Suprapubic skin (tissue), 4 donors: ENCODE measurements around the gene NLRP3. TPM values are rescaled to one million over a fixed set of nuclear protein-coding genes. Genes with fewer than 3 reads are reported as not detected.

Experiments
- DNase-seq, 2 donors: peaks; one replicate each; pipeline ENCODE4 v3.0.0-alpha.2; 2019; ENCODE audit warnings: low spot score in 2 of 2
- H3K27ac ChIP-seq: fragments of 200-600 bp; sonication (generic); one replicate; pipeline ENCODE4 v1.5.1; 2019
- H3K27me3 ChIP-seq: fragments of 200-600 bp; sonication (generic); one replicate; pipeline ENCODE4 v1.5.1; 2019
- H3K36me3 ChIP-seq: fragments of 200-600 bp; sonication (generic); one replicate; pipeline ENCODE4 v1.5.1; 2019
- H3K4me1 ChIP-seq: fragments of 200-600 bp; sonication (generic); one replicate; pipeline ENCODE4 v1.5.1; 2019
- H3K4me3 ChIP-seq: fragments of 200-600 bp; sonication (generic); one replicate; pipeline ENCODE4 v1.5.1; 2019; ENCODE audit warnings: mild to moderate bottlenecking
- H3K9me3 ChIP-seq: fragments of 200-600 bp; sonication (generic); one replicate; pipeline ENCODE4 v1.5.1; 2019
- EP300 ChIP-seq: sonication (generic); formaldehyde crosslinking; IDR thresholded peaks from one replicate; pipeline ENCODE4 v1.6.1; 2017; ENCODE audit warnings: antibody characterized with exemption
- POLR2A ChIP-seq, 2 donors: fragments of 450-650 bp; IDR thresholded peaks; one replicate each; pipeline ENCODE4 v1.6.1; 2017; ENCODE audit warnings: antibody characterized with exemption in 2 of 2, mild to moderate bottlenecking in 2 of 2, moderate library complexity in 2 of 2
- POLR2AphosphoS5 ChIP-seq, 3 donors: sonication (generic); formaldehyde crosslinking; IDR thresholded peaks; one replicate each; pipeline ENCODE4 v1.6.1; 2017; ENCODE audit warnings: antibody characterized with exemption in 3 of 3
- WGBS: methylation state at CpG from one replicate; pipeline ENCODE4 v1.1.5; 2018; 5-methylcytosine and 5-hydroxymethylcytosine counted together
- total RNA-seq, 4 donors: library from RNA; depleted of rRNA; stranded (reverse); fragments of >200 nt; gene quantifications; one replicate each; pipeline ENCODE4 v1.1.0, GENCODE V29; 2016
- TF ChIP-seq, protein P1 (sequence below), 2 donors: fragments of 200-600 bp in 1 of 2; fragments of 450-650 bp in 1 of 2; sonication (generic) in 1 of 2; IDR thresholded peaks; one replicate each; pipeline ENCODE4 v1.5.1; 2016 to 2019; ENCODE audit warnings: antibody characterized with exemption in 2 of 2, mild to moderate bottlenecking in 1 of 2, moderate library complexity in 1 of 2

Gene NLRP3
- total RNA-seq, 4 donors from 2014 or later = 0.87 to 1.6 (median 1.3) TPM

GRCh38 chr1:247493106-247493505 lies 77.1 kb downstream of the NLRP3 start:
- WGBS = 30% methylated on average over 1 of the region's 1 CpG
- TF ChIP-seq POLR2A (IDR thresholded peaks at IDR 0.05) (no peak), EP300 (no peak), POLR2AphosphoS5 (IDR thresholded peaks at IDR 0.05) (no peak)
- TF ChIP-seq, protein P1, sequence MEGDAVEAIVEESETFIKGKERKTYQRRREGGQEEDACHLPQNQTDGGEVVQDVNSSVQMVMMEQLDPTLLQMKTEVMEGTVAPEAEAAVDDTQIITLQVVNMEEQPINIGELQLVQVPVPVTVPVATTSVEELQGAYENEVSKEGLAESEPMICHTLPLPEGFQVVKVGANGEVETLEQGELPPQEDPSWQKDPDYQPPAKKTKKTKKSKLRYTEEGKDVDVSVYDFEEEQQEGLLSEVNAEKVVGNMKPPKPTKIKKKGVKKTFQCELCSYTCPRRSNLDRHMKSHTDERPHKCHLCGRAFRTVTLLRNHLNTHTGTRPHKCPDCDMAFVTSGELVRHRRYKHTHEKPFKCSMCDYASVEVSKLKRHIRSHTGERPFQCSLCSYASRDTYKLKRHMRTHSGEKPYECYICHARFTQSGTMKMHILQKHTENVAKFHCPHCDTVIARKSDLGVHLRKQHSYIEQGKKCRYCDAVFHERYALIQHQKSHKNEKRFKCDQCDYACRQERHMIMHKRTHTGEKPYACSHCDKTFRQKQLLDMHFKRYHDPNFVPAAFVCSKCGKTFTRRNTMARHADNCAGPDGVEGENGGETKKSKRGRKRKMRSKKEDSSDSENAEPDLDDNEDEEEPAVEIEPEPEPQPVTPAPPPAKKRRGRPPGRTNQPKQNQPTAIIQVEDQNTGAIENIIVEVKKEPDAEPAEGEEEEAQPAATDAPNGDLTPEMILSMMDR (IDR thresholded peaks at IDR 0.05) = no peak

DNA sequence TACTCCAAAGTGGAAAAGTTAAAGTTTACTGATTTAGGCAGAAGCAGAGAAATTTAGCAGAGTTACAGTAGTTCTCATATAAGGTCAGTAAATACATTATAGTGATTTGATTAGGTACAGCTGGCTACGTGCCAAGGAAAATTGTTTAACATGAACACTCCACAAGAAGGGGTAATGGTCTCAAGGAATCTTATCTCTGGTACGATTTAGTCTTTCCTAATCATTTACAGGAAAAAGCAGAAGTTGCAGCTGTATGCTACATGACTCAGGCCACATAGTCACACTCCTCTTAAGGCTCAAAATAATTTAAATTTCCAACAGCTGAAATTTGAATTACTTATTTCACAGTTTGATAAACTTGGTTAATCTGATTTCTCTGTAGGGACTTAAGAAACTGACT lies 78.8 kb downstream of the NLRP3 start:
- Histone ChIP-seq H3K4me3 (no peak overlapping the region), H3K36me3 (no peaks in the 10 kb centered on the region), H3K9me3 (no peaks in the 10 kb centered on the region), H3K27me3 (peaks cover 10% of the 10 kb centered on the region), H3K27ac (no peak overlapping the region), H3K4me1 (no peaks in the 10 kb centered on the region)
- WGBS = 31% methylated on average over 2 of the region's 2 CpGs
- TF ChIP-seq, protein P1 (IDR thresholded peaks at IDR 0.05) = no peak
- no peak for TF ChIP-seq POLR2AphosphoS5 (IDR thresholded peaks at IDR 0.05)
- no peak for TF ChIP-seq EP300
- no peak for TF ChIP-seq POLR2A (IDR thresholded peaks at IDR 0.05)
- no peak for DNase-seq

More at GRCh38 chr1:247493106-247493505, 77.1 kb downstream of the NLRP3 start:
- Histone ChIP-seq H3K9me3 (no peaks in the 10 kb centered on the region), H3K36me3 (no peaks in the 10 kb centered on the region), H3K27ac (no peak overlapping the region), H3K27me3 (peaks cover 10% of the 10 kb centered on the region), H3K4me3 (no peak overlapping the region), H3K4me1 (no peaks in the 10 kb centered on the region)
- no peak for DNase-seq

GRCh38 chr1:247496581-247497285 lies 80.8 kb downstream of the NLRP3 start:
- WGBS = 54% methylated on average over 10 of the region's 10 CpGs

More at GRCh38 chr1:247496581-247497285, 80.8 kb downstream of the NLRP3 start:
- H3K4me1 ChIP-seq = no peaks in the 10 kb centered on the region
- no peaks in the 10 kb centered on the region for H3K9me3 ChIP-seq
- no peak for DNase-seq
- H3K27me3 ChIP-seq = peaks cover 2% of the 10 kb centered on the region
- TF ChIP-seq EP300 (no peak), POLR2A (IDR thresholded peaks at IDR 0.05) (no peak), POLR2AphosphoS5 (IDR thresholded peaks at IDR 0.05) (no peak)
- TF ChIP-seq, protein P1 (IDR thresholded peaks at IDR 0.05) = no peak
- H3K27ac ChIP-seq = no peak overlapping the region
- H3K36me3 ChIP-seq = no peaks in the 10 kb centered on the region
- H3K4me3 ChIP-seq = no peak overlapping the region

Other genes with a start within 250 kb of the NLRP3 start
- 10 to 100 TPM; 12.6 to 15.1 (median 14.4) TPM for gene ZNF124, start 244.2 kb upstream of the NLRP3 start, total RNA-seq
- gene VN1R5, start 160.1 kb upstream of the NLRP3 start, total RNA-seq = not detected
- 10 to 100 TPM; 17.5 to 45.7 (median 21.2) TPM for gene ZNF496, start 84.3 kb upstream of the NLRP3 start, total RNA-seq
- not detected for gene OR2B11, start 41.9 kb downstream of the NLRP3 start, total RNA-seq
- gene OR2C3, start 120.3 kb downstream of the NLRP3 start, total RNA-seq = not detected
- not detected for gene GCSAML, start 133.0 kb downstream of the NLRP3 start, total RNA-seq
- not detected for gene OR2G2, start 172.2 kb downstream of the NLRP3 start, total RNA-seq
- gene OR2G3, start 189.4 kb downstream of the NLRP3 start, total RNA-seq = not detected